A673 (cell line): ENCODE measurements around the gene UQCRC2. TPM values are rescaled to one million over a fixed set of nuclear protein-coding genes. Genes with fewer than 3 reads are reported as not detected.

Experiments
- BruUV-seq: library from RNA; stranded (reverse); fragments of 400-500 nt; replicated peaks from 2 replicates; lab custom pipeline; 2021; lab: Mats Ljungman, UMichigan
- CTCF ChIA-PET: fragments of 300-600 bp; sonication (Branson Sonifier 250); formaldehyde crosslinking; loops from one replicate; lab custom pipeline; 2022; ENCODE audit warnings: antibody characterized with exemption; lab: Charles Lee
- POLR2A ChIA-PET: fragments of 300-600 bp; sonication (Branson Sonifier 250); formaldehyde crosslinking; loops from one replicate; lab custom pipeline; 2022; ENCODE audit warnings: antibody characterized with exemption; ENCODE audit not compliant: low non-redundant PET; lab: Charles Lee
- DNase-seq: peaks from one replicate; pipeline ENCODE4 v3.0.0-alpha.2; 2015; ENCODE audit warnings: low spot score
- H3K27ac ChIP-seq: fragments of 200-600 bp; sonication (generic); 2 replicates; pipeline ENCODE4 v1.5.1; 2016; ENCODE audit warnings: mixed run types, low read depth, mild to moderate bottlenecking, mixed read lengths, antibody characterized with exemption, low read length; ENCODE audit not compliant: poor library complexity, severe bottlenecking
- H3K27me3 ChIP-seq: fragments of 200-600 bp; sonication (generic); replicated peaks from 2 replicates; pipeline ENCODE4 v1.6.1; 2017; ENCODE audit warnings: mixed run types, low read depth, mild to moderate bottlenecking, mixed read lengths, antibody characterized with exemption, low read length; ENCODE audit not compliant: insufficient read depth, poor library complexity
- H3K36me3 ChIP-seq: fragments of 200-600 bp; sonication (generic); 2 replicates; pipeline ENCODE4 v1.6.1; 2016; ENCODE audit warnings: mixed run types, mild to moderate bottlenecking, mixed read lengths, antibody characterized with exemption, low read length; ENCODE audit not compliant: insufficient read depth, poor library complexity, severe bottlenecking
- H3K4me1 ChIP-seq: fragments of 200-600 bp; sonication (generic); 2 replicates; pipeline ENCODE4 v1.6.1; 2017; ENCODE audit warnings: mixed run types, mild to moderate bottlenecking, mixed read lengths, antibody characterized with exemption, low read length; ENCODE audit not compliant: insufficient read depth, poor library complexity, severe bottlenecking
- H3K4me3 ChIP-seq: fragments of 200-600 bp; sonication (generic); 2 replicates; pipeline ENCODE4 v1.5.1; 2016; ENCODE audit warnings: low read depth, mixed run types, mild to moderate bottlenecking, mixed read lengths, low read length; ENCODE audit not compliant: poor library complexity, severe bottlenecking
- H3K9me3 ChIP-seq: fragments of 200-600 bp; sonication (generic); 2 replicates; pipeline ENCODE4 v1.6.1; 2016; ENCODE audit warnings: mixed run types, low read depth, mild to moderate bottlenecking, mixed read lengths, antibody characterized with exemption, low read length; ENCODE audit not compliant: poor library complexity, severe bottlenecking
- CTCF ChIP-seq: fragments of 300-800, 200-600 bp; sonication (generic); conservative IDR thresholded peaks from 2 replicates; pipeline ENCODE4 v1.5.1; 2017; ENCODE audit warnings: low read depth, mild to moderate bottlenecking, antibody characterized with exemption, low read length, moderate library complexity, mixed read lengths
- EZH2 ChIP-seq: fragments of 200-600 bp; sonication (generic); IDR thresholded peaks from 2 replicates; pipeline ENCODE4 v1.6.1; 2017; ENCODE audit warnings: borderline replicate concordance, low read depth, mild to moderate bottlenecking, mixed read lengths, antibody characterized with exemption, low read length; ENCODE audit not compliant: poor library complexity, severe bottlenecking
- intact Hi-C: fragments of 100-400 bp; cut with micrococcal nuclease; formaldehyde crosslinking; loops from one replicate; pipeline ENCODE4 v1.10.0; 2022; ENCODE audit not compliant: unreplicated experiment
- total RNA-seq: library from RNA; stranded (reverse); gene quantifications from 2 replicates; pipeline ENCODE4 v1.2.3, GENCODE V29; 2021

UQCRC2 gene
- total RNA-seq, 1 experiment from 2014 or later, result 311 TPM

GRCh38 chr16:22012241-22012640 is 59.1 kb downstream of the UQCRC2 start:
- CTCF ChIA-PET, result interaction anchor here (0.7 kb wide), 1 partner anchor 66 kb away, joined by 6 read pairs; no protein-coding TSS in a partner anchor
- Histone ChIP-seq H3K36me3 (no peaks in the 10 kb centered on the region), H3K27me3 (no peaks in the 10 kb centered on the region), H3K9me3 (no peaks in the 10 kb centered on the region), H3K4me3 (no peak overlapping the region), H3K27ac (no peak overlapping the region), H3K4me1 (peaks cover 4% of the 10 kb centered on the region)
- no peak for DNase-seq
- no TSS peak for BruUV-seq
- intact Hi-C loops, result no loop called here
- POLR2A ChIA-PET, result interaction anchor here (0.7 kb wide), 1 partner anchor 8 kb away, joined by 6 read pairs; no protein-coding TSS in a partner anchor
- TF ChIP-seq EZH2, result no peak
- TF ChIP-seq CTCF, result no peak

GRCh38 chr16:22013486-22013885 is 60.3 kb downstream of the UQCRC2 start:
- ChIA-PET POLR2A (no interaction called here), CTCF (no interaction called here)
- no TSS peak for BruUV-seq

GRCh38 chr16:22014271-22014873 is 61.2 kb downstream of the UQCRC2 start:
- Histone ChIP-seq H3K4me3 (no peak overlapping the region), H3K9me3 (no peaks in the 10 kb centered on the region), H3K27me3 (no peaks in the 10 kb centered on the region), H3K4me1 (no peaks in the 10 kb centered on the region), H3K36me3 (no peaks in the 10 kb centered on the region), H3K27ac (no peak overlapping the region)
- CTCF ChIA-PET, result no interaction called here
- BruUV-seq, result no TSS peak
- TF ChIP-seq EZH2 (no peak), CTCF (no peak)
- POLR2A ChIA-PET, result no interaction called here
- intact Hi-C loops, result no loop called here
- DNase-seq, result no peak

More at GRCh38 chr16:22013486-22013885, 60.3 kb downstream of the UQCRC2 start:
- Histone ChIP-seq H3K36me3 (no peaks in the 10 kb centered on the region), H3K27me3 (no peaks in the 10 kb centered on the region), H3K4me3 (no peak overlapping the region), H3K9me3 (no peaks in the 10 kb centered on the region), H3K4me1 (peaks cover 4% of the 10 kb centered on the region), H3K27ac (no peak overlapping the region)
- no peak for TF ChIP-seq EZH2
- no peak for TF ChIP-seq CTCF
- DNase-seq, result no peak
- intact Hi-C loops, result no loop called here
